ENCODE data around the gene LRMDA. TPM values are rescaled to one million over a fixed set of nuclear protein-coding genes. Genes with fewer than 3 reads are reported as not detected.

LRMDA gene
- total and polyA plus RNA-seq, 2 of the 8 experiments (the other 6 are each of a cell fraction or from before 2014, with no cell fraction given): 0.86 to 2.8 TPM

GRCh38 chr10:76398043-76398710 is 966.8 kb downstream of the LRMDA start:
- Histone ChIP-seq H2AFZ (ENCODE audit: low read length) (no peak overlapping the region), H3K9me3 (ENCODE audit: insufficient read depth in 2 of 2, low read depth in 1 of 2, low read length in 1 of 2) (no peaks in the 10 kb centered on the region), H4K20me1 (replicated peaks in 1 of 2; ENCODE audit: control insufficient read depth in 1 of 2, insufficient read depth in 2 of 2, low read length in 2 of 2) (no peaks in the 10 kb centered on the region), H2BK12ac (ENCODE audit: low read depth, low read length) (no peak overlapping the region), H3K27me3 (replicated peaks in 1 of 4; ENCODE audit: control insufficient read depth in 3 of 4, extremely low read depth in 1 of 4, insufficient read depth in 3 of 4, low read length in 3 of 4) (no peaks in the 10 kb centered on the region), H2AK5ac (ENCODE audit: low read depth, low read length) (no peak overlapping the region), H3K14ac (ENCODE audit: insufficient read length) (no peak overlapping the region), H2BK5ac (ENCODE audit: low read depth, low read length) (no peak overlapping the region), H3K4me1 (replicated peaks in 1 of 4; ENCODE audit: control insufficient read depth in 3 of 4, insufficient read depth in 4 of 4, low read length in 3 of 4) (peaks cover 0 to 8% (median 5%) of the 10 kb centered on the region in 4 experiments; a peak in 4 of 7 replicates), H4K5ac (ENCODE audit: insufficient read length, low read depth, low read length) (no peak overlapping the region), H3K18ac (ENCODE audit: extremely low read depth, low read length) (no peak overlapping the region), H3K23ac (ENCODE audit: insufficient read length) (no peak overlapping the region), H2BK20ac (ENCODE audit: low read length) (no peak overlapping the region), H3K4me2 (ENCODE audit: insufficient read depth in 1 of 2, low read depth in 2 of 2, low read length in 2 of 2) (no peak overlapping the region), H2BK15ac (ENCODE audit: low read length) (no peak overlapping the region), H3K23me2 (ENCODE audit: low read depth, low read length) (no peaks in the 10 kb centered on the region), H2BK120ac (replicated peaks; ENCODE audit: low read depth, low read length) (no peak overlapping the region), H3K56ac (replicated peaks; ENCODE audit: insufficient read length, low read depth, low read length) (no peak overlapping the region), H3K4me3 (ENCODE audit: extremely low read depth in 1 of 4, insufficient read depth in 2 of 4, low read depth in 3 of 4, low read length in 4 of 4) (no peak overlapping the region), H4K8ac (ENCODE audit: extremely low read depth, insufficient read depth, low read length) (no peak overlapping the region), H3K27ac (ENCODE audit: low read depth, low read length) (no peak overlapping the region), H3K9ac (replicated peaks in 1 of 4; ENCODE audit: extremely low read depth in 1 of 4, low read depth in 3 of 4, low read length in 3 of 4) (no peak overlapping the region), H3K79me1 (ENCODE audit: low read depth, low read length) (no peaks in the 10 kb centered on the region), H3K36me3 (ENCODE audit: control insufficient read depth in 2 of 4, insufficient read depth in 4 of 4, low read length in 3 of 4) (no peaks in the 10 kb centered on the region), H3K79me2 (ENCODE audit: control insufficient read depth in 1 of 2, insufficient read depth in 2 of 2, low read length in 2 of 2) (no peaks in the 10 kb centered on the region), H3K4ac (replicated peaks; ENCODE audit: insufficient read length, low read depth, low read length) (no peak overlapping the region), H4K91ac (replicated peaks; ENCODE audit: insufficient read length, low read length) (no peak overlapping the region)
- DNase-seq (ENCODE audit: low read depth in 1 of 2, low spot score in 2 of 2): no peak
- POLR2A ChIA-PET (ENCODE audit: partially characterized antibody): no interaction called here
- no peak for FAIRE-seq
- 84% methylated on average over 6 of the region's 6 CpGs; no CpG with 5 or more reads in 1 of the 2 experiments for WGBS, 2 experiments (ENCODE audit: extremely low coverage in 1 of 2, insufficient coverage in 1 of 2, insufficient read length in 1 of 2, insufficient replicate concordance in 2 of 2, low coverage in 1 of 2, low lambda C conversion rate in 2 of 2, missing lambda C conversion rate in 1 of 2)
- CTCF ChIA-PET (ENCODE audit: partially characterized antibody): interaction anchor here (0.9 kb wide), 1 partner anchor 71 kb away, joined by 3 read pairs; no protein-coding TSS in a partner anchor
- TF ChIP-seq JUN (IDR thresholded peaks at IDR 0.05; ENCODE audit: low read depth, low read length): no peak
- TF ChIP-seq EZH2 (IDR thresholded peaks at IDR 0.05; ENCODE audit: low read depth, low read length, severe bottlenecking): no peak
- no peak for TF ChIP-seq ASH2L (IDR thresholded peaks at IDR 0.05; ENCODE audit: low read length)
- TF ChIP-seq TAF7 (optimal IDR thresholded peaks at IDR 0.05; ENCODE audit: borderline replicate concordance, low read depth, low read length): no peak
- no peak for TF ChIP-seq E2F6 (IDR thresholded peaks at IDR 0.05)
- TF ChIP-seq GABPA (IDR thresholded peaks at IDR 0.05; ENCODE audit: borderline replicate concordance, insufficient read depth, low read length): no peak
- no peak for TF ChIP-seq KDM4A (IDR thresholded peaks at IDR 0.05; ENCODE audit: low read depth, low read length, severe bottlenecking)
- no peak for TF ChIP-seq FOSL1 (IDR thresholded peaks at IDR 0.05; ENCODE audit: insufficient read depth, low read depth, low read length)
- no peak for TF ChIP-seq POU5F1 (IDR thresholded peaks at IDR 0.05; ENCODE audit: low read depth, low read length)
